ENCODE data around the gene RINL.

Gene RINL

DNA sequence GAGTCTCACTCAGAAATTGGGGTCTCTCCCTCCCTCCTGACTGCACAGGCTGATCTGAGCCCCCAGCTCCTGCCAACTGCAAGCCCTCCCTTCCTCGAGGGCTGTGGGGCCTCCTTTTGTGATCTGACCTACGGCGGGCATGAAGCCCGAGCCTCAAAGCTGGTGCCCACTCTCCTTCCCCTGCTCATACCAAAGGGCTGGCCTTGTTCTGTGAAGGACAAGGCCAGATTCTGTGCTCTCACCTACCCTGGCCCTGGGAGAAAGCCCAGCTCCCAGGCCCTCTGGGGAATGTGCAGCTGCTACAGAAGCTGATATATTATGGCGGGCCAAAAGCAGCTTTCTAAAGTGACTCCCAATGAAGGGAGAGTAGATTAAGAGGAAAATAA lies 37.5 kb downstream of the RINL start:
- no peaks in the 10 kb centered on the region for H3K27me3 ChIP-seq (replicated peaks; ENCODE audit: control insufficient read depth, insufficient read depth, low read length)
- peaks cover 77% of the 10 kb centered on the region for H3K36me3 ChIP-seq (ENCODE audit: control insufficient read depth, insufficient read depth, low read length)
- TF ChIP-seq, protein P1, sequence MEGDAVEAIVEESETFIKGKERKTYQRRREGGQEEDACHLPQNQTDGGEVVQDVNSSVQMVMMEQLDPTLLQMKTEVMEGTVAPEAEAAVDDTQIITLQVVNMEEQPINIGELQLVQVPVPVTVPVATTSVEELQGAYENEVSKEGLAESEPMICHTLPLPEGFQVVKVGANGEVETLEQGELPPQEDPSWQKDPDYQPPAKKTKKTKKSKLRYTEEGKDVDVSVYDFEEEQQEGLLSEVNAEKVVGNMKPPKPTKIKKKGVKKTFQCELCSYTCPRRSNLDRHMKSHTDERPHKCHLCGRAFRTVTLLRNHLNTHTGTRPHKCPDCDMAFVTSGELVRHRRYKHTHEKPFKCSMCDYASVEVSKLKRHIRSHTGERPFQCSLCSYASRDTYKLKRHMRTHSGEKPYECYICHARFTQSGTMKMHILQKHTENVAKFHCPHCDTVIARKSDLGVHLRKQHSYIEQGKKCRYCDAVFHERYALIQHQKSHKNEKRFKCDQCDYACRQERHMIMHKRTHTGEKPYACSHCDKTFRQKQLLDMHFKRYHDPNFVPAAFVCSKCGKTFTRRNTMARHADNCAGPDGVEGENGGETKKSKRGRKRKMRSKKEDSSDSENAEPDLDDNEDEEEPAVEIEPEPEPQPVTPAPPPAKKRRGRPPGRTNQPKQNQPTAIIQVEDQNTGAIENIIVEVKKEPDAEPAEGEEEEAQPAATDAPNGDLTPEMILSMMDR (IDR thresholded peaks at IDR 0.05; ENCODE audit: insufficient read depth, low read length, poor library complexity, severe bottlenecking) = no peak
- no peak for DNase-seq (ENCODE audit: extremely low read depth, insufficient read length)
- H3K4me3 ChIP-seq (replicated peaks; ENCODE audit: low read depth, low read length) = no peak overlapping the region

DNA sequence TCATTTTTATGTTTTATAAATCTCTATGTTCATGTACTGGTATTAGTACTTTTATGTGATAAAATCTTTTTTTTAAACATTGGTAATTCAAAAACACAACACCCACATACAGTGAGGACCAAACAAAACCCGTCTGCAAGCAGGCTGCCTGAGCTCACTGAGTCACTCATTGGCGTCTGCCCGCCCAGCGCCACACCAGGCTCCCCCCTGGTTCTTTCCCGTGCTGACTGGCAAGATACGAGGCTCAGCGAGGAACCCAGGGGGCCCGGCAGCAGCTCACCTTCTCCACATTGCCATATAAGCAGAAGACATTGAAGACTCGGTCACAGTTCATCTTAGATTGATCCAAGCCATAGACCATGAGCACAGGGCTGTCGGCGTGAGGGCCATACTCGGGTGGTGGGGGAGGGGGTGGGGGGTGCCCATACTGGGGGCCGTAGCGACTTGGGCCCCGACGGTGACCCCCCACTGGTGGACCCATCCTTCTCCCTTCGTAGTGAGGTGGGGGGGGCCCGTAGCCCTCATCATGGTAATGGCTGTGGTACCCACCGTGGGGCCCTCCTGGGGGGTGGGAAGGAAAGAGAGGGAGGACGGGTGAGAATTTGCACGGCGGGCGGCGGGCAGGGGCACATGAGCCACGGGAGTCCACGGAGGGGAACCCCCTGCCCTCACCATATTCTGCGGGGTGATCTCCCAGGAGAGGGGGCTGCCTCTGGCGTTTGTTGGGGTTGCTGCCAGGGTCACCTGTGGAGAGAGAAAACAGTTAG lies 38.1 kb downstream of the RINL start:
- Histone ChIP-seq H3K4me3 (replicated peaks; ENCODE audit: low read depth, low read length) (no peak overlapping the region), H3K27me3 (replicated peaks; ENCODE audit: control insufficient read depth, insufficient read depth, low read length) (no peaks in the 10 kb centered on the region), H3K36me3 (ENCODE audit: control insufficient read depth, insufficient read depth, low read length) (peaks cover 77% of the 10 kb centered on the region)
- DNase-seq (ENCODE audit: extremely low read depth, insufficient read length) = no peak
- TF ChIP-seq, protein P1 (IDR thresholded peaks at IDR 0.05; ENCODE audit: insufficient read depth, low read length, poor library complexity, severe bottlenecking) = no peak

DNA sequence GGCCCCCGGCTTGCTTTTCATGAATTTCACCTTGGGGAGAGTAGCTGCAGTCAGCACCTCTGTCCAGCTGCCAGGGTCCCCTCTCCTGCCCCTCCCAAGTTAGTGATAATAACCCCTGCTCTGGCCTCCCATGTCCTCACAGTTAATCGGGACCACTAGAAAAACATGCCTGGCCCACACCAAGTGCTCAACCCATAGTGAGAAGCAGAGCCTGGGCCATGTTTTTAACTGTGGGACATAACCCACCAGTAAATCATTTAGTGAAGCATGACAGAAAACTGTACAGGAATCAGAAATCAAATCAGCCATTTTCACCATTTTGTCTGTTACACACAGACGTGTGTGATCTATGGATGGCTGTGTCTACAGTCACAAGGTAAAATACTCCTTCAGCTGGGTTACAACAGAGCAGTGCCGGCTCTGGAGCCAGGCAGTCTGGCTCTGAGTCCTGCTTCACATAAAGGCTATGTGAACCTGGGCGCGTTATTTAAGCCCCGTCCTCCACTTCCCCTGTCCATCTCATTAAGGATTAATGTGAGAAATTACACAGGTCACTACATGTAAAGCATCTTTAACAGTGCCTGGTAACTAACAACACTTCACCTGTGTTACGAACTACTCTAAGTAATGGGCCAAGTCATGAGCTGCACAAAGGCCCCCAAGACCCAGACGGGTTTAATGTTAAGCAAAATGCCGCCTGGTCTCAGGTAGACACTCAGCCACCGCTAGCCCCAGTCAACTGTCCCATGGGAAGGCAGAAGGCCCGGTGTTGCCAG lies 38.9 kb downstream of the RINL start:
- no peak for DNase-seq (ENCODE audit: extremely low read depth, insufficient read length)
- H3K36me3 ChIP-seq (ENCODE audit: control insufficient read depth, insufficient read depth, low read length) = peaks cover 70% of the 10 kb centered on the region

DNA sequence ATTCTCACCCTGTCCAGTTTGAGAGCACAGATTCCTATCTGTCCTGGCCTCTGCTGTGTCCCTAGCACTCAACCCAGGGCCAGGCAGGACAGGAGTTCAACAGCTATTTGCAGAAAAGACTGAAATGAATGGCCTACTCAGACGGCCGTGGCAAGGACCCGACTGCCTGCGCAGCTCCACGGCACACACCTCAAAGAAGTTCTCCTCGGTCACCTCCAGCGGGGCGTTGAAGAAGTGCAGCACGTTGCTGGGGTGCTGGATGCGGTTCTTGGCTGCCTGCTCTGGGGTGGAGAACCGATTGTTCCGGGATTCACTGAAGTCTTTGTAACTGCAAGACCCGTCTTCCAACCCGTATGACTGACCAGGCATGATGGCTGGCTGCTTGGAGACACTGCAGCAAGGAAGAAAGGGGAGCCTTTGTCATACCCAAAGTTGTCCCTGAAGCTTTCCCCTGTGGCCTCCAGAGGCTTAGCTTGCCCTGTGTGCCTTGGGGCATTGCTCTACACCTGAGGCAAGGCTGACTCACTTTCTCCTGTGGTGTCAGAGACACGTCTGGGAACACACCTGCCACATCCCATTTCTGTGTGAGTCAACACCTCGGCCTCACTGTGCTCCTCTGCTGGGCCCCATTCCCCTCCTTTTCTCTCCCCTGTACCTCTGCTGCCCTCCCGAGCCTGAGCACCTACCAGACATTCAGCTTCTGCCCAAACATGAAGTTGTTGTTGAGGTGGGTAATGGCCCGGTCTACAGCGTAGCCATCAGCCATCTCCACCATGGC lies 39.7 kb downstream of the RINL start:
- TF ChIP-seq, protein P1 (IDR thresholded peaks at IDR 0.05; ENCODE audit: insufficient read depth, low read length, poor library complexity, severe bottlenecking) = no peak
- H3K27me3 ChIP-seq (replicated peaks; ENCODE audit: control insufficient read depth, insufficient read depth, low read length) = no peaks in the 10 kb centered on the region
- DNase-seq (ENCODE audit: extremely low read depth, insufficient read length) = no peak
- H3K4me3 ChIP-seq (replicated peaks; ENCODE audit: low read depth, low read length) = no peak overlapping the region
- H3K36me3 ChIP-seq (ENCODE audit: control insufficient read depth, insufficient read depth, low read length) = peaks cover 63% of the 10 kb centered on the region

More for the DNA sequence above, 38.9 kb downstream of the RINL start:
- TF ChIP-seq, protein P1 (IDR thresholded peaks at IDR 0.05; ENCODE audit: insufficient read depth, low read length, poor library complexity, severe bottlenecking) = no peak
- no peaks in the 10 kb centered on the region for H3K27me3 ChIP-seq (replicated peaks; ENCODE audit: control insufficient read depth, insufficient read depth, low read length)
- no peak overlapping the region for H3K4me3 ChIP-seq (replicated peaks; ENCODE audit: low read depth, low read length)

DNA sequence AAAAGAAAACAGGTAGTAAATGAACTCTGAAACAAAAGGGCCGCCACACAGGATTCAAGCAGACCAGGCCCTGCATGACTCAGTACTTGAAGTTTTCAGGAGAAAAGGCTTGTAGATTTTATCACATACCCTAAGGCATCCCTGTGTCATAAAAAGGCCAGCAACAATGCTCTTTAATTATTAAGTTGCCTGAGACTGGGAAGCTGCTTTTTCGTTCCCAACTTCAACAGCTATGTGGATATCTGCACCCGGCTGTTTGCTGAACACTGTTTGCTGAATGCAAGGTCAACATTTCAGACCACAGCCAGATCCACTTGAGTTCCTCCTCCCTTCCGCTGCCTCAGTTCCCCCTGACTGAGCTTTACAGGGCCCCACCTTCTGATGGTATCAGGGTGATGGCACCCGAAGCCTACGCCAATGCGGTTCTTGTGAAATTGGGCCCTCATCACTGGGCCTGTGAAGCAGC lies 40.4 kb downstream of the RINL start:
- peaks cover 56% of the 10 kb centered on the region for H3K36me3 ChIP-seq (ENCODE audit: control insufficient read depth, insufficient read depth, low read length)
- no peaks in the 10 kb centered on the region for H3K27me3 ChIP-seq (replicated peaks; ENCODE audit: control insufficient read depth, insufficient read depth, low read length)
- H3K4me3 ChIP-seq (replicated peaks; ENCODE audit: low read depth, low read length) = no peak overlapping the region
- TF ChIP-seq, protein P1 (IDR thresholded peaks at IDR 0.05; ENCODE audit: insufficient read depth, low read length, poor library complexity, severe bottlenecking) = no peak
- no peak for DNase-seq (ENCODE audit: extremely low read depth, insufficient read length)
